Measurements from ENCODE around the gene PSTK.

PSTK gene

GRCh38 chr10:122980209-122981065 is at the start of gene PSTK:
Gene PSTK (plus strand): TSS chr10:122980401. CDS start chr10:122980480, 79 bp downstream.
- Histone ChIP-seq H3K9me2 (ENCODE audit: low read depth, low read length) (no peaks in the 10 kb centered on the region), H3K27ac (ENCODE audit: low read depth, low read length, poor library complexity, severe bottlenecking) (peak within 1 kb of the TSS; percentile 73), H3F3A (ENCODE audit: insufficient read depth, low read length) (no peaks in the 10 kb centered on the region), H3K36me3 (ENCODE audit: insufficient read depth, low read length) (no peaks in the 10 kb centered on the region; the same call in 1 of the 2 replicates), H4K20me1 (ENCODE audit: insufficient read depth, low read length) (no peaks in the 10 kb centered on the region), H3K4me3 (ENCODE audit: low read depth, low read length, poor library complexity, severe bottlenecking) (peak within 1 kb of the TSS; percentile 69), H3K9ac (ENCODE audit: low read length) (peak within 1 kb of the TSS; percentile 75), H3K4me1 (ENCODE audit: insufficient read depth, low read length, severe bottlenecking) (peaks cover 22% of the 10 kb centered on the region), H2AFZ (ENCODE audit: low read length) (peak within 1 kb of the TSS; percentile 91), H3K79me2 (ENCODE audit: insufficient read depth, low read length) (no peaks in the 10 kb centered on the region), H3K4me2 (ENCODE audit: low read length) (peak within 1 kb of the TSS; percentile 89), H3K9me3 (ENCODE audit: low read length) (no peaks in the 10 kb centered on the region), H3K27me3 (ENCODE audit: insufficient read depth, low read length) (no peaks in the 10 kb centered on the region)
- no peak for TF ChIP-seq EZH2 (IDR thresholded peaks at IDR 0.05; ENCODE audit: borderline replicate concordance, low read length)
- TF ChIP-seq CTCF (IDR thresholded peaks at IDR 0.05; ENCODE audit: low read length): peak; percentile 71

GRCh38 chr10:122931088-122931906 is 48.9 kb upstream of the PSTK start:
- H3K27me3 ChIP-seq (ENCODE audit: insufficient read depth, low read length): no peaks in the 10 kb centered on the region
- H4K20me1 ChIP-seq (ENCODE audit: insufficient read depth, low read length): no peaks in the 10 kb centered on the region
- H3K9me2 ChIP-seq (ENCODE audit: low read depth, low read length): no peaks in the 10 kb centered on the region
- no peak overlapping the region for H3K27ac ChIP-seq (ENCODE audit: low read depth, low read length, poor library complexity, severe bottlenecking)
- H3K4me2 ChIP-seq (ENCODE audit: low read length): no peak overlapping the region
- no peak overlapping the region for H2AFZ ChIP-seq (ENCODE audit: low read length)
- H3F3A ChIP-seq (ENCODE audit: insufficient read depth, low read length): no peaks in the 10 kb centered on the region
- no peaks in the 10 kb centered on the region for H3K4me1 ChIP-seq (ENCODE audit: insufficient read depth, low read length, severe bottlenecking)
- TF ChIP-seq CTCF (IDR thresholded peaks at IDR 0.05; ENCODE audit: low read length) (no peak), EZH2 (IDR thresholded peaks at IDR 0.05; ENCODE audit: borderline replicate concordance, low read length) (no peak)
- H3K4me3 ChIP-seq (ENCODE audit: low read depth, low read length, poor library complexity, severe bottlenecking): no peak overlapping the region
- no peaks in the 10 kb centered on the region for H3K79me2 ChIP-seq (ENCODE audit: insufficient read depth, low read length)
- peaks cover 5% of the 10 kb centered on the region for H3K36me3 ChIP-seq (ENCODE audit: insufficient read depth, low read length)
- no peak overlapping the region for H3K9ac ChIP-seq (ENCODE audit: low read length)
- H3K9me3 ChIP-seq (ENCODE audit: low read length): no peaks in the 10 kb centered on the region

GRCh38 chr10:122939133-122939855 is 40.9 kb upstream of the PSTK start:
- no peak overlapping the region for H3K27ac ChIP-seq (ENCODE audit: low read depth, low read length, poor library complexity, severe bottlenecking)
- no peaks in the 10 kb centered on the region for H3F3A ChIP-seq (ENCODE audit: insufficient read depth, low read length)

More at GRCh38 chr10:122939133-122939855, 40.9 kb upstream of the PSTK start:
- Histone ChIP-seq H2AFZ (ENCODE audit: low read length) (no peak overlapping the region), H3K4me3 (ENCODE audit: low read depth, low read length, poor library complexity, severe bottlenecking) (no peak overlapping the region), H3K9me3 (ENCODE audit: low read length) (no peaks in the 10 kb centered on the region), H3K4me2 (ENCODE audit: low read length) (no peak overlapping the region), H3K9me2 (ENCODE audit: low read depth, low read length) (no peaks in the 10 kb centered on the region), H4K20me1 (ENCODE audit: insufficient read depth, low read length) (no peaks in the 10 kb centered on the region), H3K9ac (ENCODE audit: low read length) (no peak overlapping the region), H3K36me3 (ENCODE audit: insufficient read depth, low read length) (peaks cover 50% of the 10 kb centered on the region), H3K4me1 (ENCODE audit: insufficient read depth, low read length, severe bottlenecking) (no peaks in the 10 kb centered on the region), H3K27me3 (ENCODE audit: insufficient read depth, low read length) (no peaks in the 10 kb centered on the region), H3K79me2 (ENCODE audit: insufficient read depth, low read length) (no peaks in the 10 kb centered on the region)
- TF ChIP-seq EZH2 (IDR thresholded peaks at IDR 0.05; ENCODE audit: borderline replicate concordance, low read length) (no peak), CTCF (IDR thresholded peaks at IDR 0.05; ENCODE audit: low read length) (no peak)

All from OCI-LY1 (cell line).